ENCODE data around the gene PTPRT.
"Not testable (repeated sequence)": the region's sequence is repeated elsewhere in the genome, so short reads cannot be mapped to it uniquely, and the experiment has no call there.

Gene PTPRT

DNA sequence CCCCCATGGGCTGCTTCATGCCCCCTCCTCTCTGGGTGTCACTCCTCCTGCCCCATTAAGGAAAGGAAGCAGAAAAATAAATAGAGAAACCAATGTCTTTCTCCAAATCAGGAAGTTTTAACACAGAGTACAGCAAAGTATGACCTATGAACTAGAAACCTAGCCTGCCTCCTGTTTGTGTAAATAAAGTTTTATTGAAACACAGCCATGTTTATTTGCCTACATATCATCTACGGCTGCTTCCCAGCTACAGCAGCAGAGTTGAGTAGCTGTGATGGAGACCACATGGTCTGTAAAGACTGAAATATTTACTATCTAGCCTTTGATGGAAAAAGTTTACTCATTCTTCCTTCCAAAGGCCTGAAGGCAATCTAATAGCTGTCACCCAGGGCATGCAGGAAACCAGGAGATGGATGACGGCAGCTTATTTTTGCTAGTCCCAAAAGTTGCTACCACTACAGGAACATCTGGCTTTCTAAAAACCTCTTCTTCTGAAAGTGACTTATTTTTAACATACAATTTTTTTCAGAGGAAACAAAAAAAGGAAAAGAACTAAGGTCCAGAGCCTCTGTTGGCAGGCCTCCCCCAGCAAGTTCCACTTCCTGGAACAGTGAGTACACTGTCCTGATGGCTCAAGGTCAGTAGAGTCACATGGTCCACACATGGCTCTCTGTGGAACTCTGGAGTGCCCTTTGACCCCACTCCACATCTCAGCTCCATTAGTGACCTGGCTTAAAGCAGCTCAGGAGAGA, 287.8 kb downstream of the PTPRT start:
- no peak for DNase-seq

DNA sequence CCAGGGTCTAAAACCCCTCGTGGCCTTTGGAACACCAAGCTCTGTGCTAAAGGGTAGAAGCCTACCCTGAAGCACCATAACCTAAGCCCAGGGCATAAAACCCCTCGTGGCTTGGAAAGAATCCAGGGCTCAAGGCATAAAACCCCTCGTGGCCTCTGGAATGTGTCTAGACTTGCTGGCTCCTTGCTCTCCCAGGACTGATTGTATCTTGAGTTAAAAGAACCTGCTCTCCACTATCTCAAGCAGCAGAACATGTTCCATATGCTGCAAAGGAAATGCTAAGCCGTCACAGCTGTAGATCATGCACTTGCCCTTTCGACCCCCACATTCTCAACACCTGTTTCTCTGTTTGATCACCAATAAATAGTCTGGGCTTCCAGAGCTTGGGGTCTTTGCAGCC, 288.9 kb downstream of the PTPRT start:
- not testable (repeated sequence) for DNase-seq

DNA sequence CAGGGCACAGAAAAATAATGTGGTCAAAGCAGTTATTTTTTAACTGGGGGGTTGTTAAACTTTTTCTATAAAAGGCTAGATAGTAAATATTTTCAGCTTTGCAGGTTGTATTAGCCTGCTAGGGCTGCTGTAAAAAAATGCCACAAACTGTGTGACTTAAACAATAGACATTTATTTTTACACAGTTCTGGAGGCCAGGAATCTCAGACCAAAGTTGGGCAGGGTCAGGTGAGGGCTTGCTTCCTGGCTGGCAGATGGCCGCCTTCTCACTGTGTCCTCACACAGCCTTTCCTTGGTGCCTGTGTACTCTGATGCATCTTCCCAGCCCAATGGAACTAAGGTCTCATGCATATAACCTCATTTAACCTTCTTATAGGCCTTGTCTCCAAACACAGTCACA, 294.7 kb downstream of the PTPRT start:
- no peak for DNase-seq

DNA sequence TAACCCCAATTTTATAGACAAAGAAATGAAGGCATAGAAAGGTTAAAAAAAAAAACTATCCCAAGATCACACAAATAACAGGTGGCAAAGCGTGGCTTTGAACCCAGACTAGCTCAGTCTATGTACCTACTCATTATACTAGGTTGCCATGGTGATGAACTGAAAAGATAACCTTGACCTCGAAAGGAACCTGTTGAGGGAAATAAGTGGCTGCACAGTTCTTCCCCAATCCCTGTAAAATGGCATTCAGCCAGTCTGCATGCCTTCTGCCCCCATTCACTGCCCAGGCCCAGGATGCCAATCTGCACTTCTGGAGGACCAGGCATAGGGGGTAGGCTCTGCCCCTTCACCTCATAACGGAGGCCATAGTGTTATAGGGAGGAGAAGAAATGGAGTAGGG, 295.2 kb downstream of the PTPRT start:
- DNase-seq, result no peak

DNA sequence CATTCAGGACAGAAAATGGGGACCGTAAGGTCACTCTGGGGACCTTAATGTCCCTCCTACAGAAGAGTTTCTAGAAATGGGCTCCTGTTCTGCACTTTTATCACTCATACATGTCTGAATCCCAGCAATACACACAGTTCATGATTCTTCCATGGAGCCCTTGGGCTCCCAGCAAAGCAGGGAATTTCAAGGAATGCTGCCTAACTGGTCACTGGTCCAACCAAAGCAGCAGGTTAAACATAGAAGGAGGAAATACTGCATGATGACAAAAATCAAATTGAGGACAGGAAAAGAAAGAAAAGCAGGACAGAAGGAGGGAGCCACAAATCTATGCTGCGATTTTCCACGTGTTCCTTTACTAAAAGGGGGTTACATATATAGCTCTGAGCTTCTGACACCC, 300.2 kb downstream of the PTPRT start:
- no peak for DNase-seq

DNA sequence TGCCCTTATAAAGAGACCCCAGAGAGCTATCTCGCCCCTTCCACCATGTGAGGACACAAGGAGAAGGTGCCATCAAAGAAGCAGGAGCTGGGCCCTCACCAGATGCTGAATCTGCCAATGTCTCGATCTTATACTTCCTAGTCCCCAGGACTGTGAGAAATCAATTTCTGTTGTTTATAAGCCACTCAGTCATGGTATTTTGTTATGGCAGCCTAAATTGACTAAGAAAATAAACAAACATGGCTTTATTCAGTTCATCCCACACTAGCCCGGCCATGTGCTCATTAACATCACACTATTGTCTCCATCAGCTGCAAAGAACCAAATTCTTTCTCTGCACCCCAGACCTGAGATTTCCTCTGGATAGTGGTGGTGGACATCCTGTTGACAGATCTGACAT, 302.4 kb downstream of the PTPRT start:
- DNase-seq, result no peak

DNA sequence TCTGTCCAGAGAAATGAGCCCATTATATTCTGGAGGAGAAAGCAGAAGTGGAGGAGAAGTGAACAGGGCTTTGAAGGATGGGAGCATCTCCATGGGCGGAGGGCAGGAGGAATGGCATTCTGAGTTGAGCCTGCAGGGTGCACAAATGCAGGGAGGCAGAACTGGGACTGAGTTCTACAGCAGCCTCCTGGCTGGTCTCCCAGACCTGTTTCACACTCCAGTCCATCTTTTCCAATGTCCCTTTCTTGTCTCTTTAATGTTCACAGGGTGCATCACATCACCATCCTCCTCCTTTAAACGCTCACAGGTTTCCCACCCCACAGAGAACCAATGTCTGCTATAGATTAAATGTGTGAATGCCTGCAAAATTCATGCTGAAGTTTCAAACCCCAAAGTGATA, 302.9 kb downstream of the PTPRT start:
- DNase-seq, result no peak

DNA sequence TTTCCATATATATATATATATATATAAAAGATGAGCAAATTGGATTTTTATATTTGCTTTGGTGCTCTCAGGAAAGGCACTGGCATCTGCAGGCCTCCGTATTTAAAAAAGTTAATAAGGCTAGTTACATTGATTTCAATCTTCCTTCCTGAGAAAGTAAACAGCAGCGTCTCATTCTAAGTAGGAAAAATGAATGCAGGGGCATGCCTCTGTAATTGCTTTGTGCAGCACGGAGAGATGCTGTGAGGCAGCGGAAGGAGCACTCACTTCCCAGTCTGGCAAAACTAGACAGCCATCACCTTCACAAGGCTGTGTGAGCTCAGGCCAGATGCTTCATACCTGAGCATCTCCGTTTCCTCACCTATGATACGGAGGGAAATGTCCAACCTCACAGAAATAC, 303.7 kb downstream of the PTPRT start:
- DNase-seq, result no peak

DNA sequence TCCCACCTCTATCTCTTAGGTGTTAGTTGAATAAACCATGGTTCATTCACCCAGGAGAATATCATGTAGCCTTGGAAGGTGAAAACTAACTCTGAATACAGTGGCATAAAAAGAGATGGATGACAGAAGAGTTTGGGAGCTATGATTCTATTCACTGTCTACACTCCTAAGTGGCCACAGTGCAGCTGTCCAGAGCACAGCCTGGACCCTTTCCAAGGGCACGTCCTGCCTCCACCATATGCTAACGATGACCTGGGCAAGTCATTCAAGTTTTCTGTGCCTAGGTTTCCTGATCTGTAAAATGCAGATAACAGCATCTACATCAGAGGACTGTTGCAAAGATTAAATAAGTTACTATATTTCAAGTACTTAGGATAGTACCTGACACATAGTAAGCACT, 314.1 kb downstream of the PTPRT start:
- no peak for DNase-seq

DNA sequence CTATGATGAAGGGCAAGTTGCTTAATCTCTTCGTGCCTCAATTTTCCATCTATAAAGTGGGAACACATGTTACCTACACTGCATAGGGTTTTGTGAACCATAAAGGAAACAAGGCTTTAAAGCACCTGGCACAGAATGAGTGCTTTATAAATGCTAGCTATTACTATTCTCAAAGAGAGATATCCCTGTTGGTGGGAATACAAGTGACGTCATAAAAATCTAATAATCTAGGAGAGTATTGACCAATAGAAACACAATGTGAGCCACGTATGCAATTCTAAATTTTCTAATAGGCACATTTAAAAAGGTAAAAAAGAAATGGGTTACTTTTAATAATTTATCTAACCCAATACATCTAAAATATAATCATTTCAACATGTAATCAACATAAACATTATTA, 316.4 kb downstream of the PTPRT start:
- no peak for DNase-seq

DNA sequence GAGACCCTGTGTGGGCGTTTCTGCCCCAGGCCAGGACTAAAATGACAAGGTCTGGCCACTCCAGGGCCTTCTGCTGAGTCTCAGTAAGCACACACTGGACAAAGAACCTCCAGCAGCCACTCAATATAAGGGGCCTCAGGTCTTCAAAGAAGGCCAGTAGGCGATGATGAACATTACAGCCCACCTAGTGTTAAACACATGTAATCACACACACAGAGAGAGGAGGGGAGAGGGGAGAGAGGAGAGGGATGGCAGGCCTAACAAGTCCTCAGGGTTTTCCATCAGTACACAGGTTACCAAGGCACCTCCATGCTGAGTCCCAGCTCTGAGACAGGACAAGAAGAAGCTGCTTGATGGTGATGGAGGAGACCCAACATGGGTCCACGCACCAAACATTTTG, 325.6 kb downstream of the PTPRT start:
- DNase-seq, result no peak

DNA sequence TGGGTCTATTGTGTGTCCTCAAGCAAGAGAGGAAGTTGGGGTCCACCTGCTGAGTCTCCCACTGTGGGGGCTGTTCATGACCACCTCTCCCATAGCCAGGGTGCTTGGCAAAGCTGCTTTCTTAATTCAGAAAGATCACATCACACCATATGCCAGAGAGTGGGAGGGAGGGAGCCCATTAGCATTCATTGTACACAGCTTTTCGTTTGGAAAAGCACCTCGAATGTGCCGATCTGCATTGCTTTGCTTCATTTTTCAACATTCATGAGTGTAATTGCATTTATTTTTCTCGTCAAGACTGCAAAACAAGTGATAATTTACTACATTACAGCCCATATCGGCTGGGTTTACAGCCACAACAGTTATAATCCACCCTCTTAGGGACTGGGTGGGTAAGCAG, 327.3 kb downstream of the PTPRT start:
- DNase-seq, result no peak

DNA sequence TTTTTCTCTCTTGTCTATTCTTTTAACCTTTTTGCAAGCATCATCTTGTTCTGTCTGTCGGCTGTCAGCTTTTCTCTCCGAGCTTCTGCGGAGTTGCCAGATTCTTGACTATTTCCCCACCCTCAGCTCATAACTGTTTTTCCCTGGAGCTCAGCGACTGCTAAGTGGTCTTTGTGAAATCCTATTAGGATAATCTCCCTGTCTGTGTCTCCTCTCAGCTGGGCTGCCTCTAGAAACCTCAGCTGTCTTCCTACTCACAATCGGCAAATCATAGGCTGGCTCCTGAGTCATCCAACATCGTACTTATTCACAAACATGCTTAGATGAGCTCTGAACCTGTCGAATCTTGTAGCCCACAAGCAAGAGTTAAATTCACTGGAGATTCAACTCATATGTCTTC, 332.3 kb downstream of the PTPRT start:
- DNase-seq, result no peak

DNA sequence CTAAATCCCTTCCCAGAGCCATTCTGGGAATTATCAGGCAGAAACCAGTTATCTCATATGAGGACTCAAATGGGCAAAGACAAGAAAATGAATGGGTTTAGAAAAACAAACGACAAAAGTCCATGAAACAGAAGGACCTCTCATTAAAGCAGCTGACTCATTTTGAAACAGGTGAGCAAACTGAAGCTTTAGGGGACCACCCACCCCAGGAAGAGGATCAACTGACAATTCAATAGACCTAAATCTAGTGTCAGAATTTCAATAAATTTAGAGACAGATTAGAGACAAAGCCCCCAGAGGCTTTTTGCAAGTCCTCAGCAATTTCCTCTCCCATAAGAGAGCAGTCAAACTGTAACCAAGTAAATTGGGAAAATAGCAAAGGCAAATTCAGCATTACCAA, 333.8 kb downstream of the PTPRT start:
- DNase-seq, result peak; percentile 10

DNA sequence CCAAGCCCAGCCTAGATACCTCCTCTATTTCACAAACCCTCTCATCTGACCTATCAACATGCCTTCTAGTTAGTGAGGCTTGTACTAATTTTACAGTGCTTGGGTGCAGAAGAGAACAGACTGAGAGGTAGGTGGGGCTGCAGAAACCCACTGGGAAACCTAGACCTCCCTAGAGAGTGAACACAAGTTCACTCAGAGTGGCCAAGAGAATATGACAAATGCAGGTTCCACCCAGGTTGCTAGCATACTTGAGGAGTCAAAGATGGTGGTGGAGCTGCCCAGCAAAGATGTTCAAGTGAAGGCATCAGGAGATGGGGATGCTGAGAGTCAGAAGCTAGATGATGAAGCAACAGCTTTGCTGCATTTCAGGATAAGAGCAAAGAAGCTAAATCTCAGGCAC, 337.0 kb downstream of the PTPRT start:
- DNase-seq, result no peak

DNA sequence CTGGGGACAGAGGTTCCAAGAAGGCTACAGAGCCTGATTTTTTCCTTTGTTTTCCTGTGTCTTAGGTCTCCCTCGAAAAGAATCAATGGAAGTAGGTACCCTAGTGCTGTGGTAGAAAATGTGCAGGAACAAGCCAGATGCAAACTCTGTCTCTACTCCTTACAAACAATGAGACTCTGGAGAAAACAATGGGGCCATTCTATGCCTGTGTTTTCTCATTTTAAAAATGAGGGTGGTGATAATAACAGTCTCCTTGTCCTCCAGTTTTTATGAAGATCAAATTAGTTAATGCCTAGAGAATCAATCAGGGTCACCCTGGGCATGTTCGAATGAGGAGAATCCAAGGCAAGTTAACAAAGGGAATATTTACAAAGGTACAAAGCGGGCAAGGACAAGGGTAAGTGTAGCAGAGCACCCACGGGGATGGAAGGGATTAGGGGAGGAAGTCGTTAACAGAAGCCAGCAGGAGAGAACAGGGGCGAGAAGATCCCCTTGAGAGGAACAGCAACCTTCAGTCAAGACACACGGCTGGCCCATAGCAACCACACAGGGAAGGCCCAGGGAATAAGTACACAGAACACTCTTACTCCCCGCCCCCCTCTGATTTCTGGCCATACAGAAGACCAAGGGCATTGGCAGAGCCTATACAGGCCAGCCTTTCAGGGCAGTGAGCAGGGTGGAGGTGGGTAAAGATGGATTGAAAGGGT, 342.8 kb downstream of the PTPRT start:
- peak; percentile 41 for DNase-seq

DNA sequence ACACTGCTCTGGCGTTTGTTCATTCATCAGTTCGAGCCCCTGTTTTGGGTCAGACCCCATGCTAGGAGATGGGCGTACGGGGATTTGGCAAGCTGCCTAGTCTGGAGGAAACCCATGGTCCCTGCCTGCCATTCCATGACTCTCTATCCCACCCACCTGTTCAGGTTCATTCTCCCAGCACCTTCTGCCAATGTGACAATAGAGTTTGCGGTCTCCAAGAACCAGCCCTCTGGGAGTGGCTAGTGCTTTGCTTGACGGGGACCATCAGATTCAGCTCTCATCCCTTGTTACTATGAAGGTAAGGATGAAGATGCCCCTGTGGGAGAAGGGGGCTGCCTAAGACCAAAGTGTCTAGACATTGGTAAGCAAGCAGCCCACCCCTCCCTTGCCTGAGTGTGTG, 345.0 kb downstream of the PTPRT start:
- no peak for DNase-seq

DNA sequence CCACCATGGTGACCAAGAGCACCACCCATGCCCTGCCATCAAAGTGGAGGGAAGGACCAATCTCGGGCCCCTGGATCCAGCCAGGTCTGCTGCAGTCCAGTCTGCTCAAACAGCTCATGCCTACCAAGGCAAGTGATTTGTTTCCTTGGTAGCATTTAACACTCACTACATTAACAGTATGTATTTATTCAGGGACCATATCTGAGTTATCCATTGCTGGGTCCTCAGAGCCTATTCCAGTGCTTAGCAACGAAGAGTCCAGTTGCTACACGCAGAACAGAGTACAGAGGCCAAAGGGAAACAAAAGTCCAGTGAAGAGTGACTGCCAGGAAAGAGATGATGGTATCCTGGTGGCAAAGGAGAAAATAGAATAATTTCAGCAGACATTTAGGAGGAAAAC, 352.2 kb downstream of the PTPRT start:
- no peak for DNase-seq

DNA sequence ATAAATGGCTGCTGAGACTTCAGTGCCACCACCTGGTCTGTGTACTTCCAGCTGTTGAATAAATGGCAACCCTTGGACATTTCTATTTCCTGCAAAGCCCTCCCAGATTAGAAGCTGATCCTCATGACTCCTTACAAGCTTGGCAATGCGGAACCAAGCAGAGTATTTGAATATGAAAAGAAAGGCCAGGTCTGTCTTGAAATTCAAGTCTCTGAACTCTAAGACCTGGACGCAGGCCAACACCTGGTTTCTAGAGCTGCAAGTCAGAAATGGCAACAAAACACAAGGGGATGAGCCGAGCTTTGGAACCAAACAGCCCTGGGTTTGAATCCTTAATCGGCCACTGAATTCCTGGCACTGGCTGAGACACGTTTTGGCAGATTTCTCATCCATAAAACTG, 353.4 kb downstream of the PTPRT start:
- no peak for DNase-seq

DNA sequence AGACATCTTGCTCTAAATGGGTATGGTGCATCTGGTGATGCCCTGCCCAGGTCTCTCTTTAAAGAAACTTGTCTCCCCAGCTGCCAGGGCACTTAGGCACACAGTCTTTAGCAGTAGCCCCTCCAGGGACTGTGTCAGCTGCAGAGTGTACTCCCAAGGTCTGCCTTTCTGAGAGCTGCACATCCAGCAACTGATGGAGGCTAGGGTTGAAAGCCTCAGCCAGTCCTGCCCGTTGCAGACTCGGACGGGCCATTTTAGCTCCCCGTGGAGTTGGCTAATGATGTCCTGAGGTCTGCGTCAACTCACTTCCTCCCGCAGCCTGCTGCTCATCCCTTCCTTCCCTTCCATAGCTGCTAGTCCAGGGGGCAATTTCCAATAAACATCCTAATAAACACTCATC, 381.8 kb downstream of the PTPRT start:
- DNase-seq, result no peak

DNA sequence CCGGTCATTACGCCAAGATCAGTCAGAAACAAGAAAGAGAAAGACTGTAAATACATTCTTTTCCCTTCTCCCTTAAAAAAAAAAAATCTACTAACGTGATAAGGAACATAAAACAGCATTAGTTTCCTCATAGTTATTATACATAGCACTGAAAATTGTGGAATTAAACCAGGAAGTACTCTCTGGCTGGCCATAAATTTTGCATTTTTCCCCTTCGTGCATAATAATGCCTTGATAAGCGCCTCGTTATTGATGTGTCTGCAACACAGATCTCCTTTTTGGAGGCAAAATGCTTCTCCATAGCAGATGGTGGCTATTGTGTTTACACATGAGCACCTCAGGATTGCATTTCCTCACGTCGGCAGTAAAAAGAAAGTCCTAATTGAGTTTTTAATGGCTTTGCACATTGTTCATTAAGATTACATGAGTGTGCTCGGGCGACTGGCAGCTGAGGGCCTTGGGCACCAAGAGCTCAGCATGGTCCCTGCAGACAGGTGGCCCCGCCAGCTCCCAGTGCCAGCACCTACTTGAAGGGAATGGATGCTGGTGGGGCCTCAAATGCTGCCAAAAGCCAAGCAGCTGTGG, 394.5 kb downstream of the PTPRT start:
- DNase-seq, result peak; percentile 37

DNA sequence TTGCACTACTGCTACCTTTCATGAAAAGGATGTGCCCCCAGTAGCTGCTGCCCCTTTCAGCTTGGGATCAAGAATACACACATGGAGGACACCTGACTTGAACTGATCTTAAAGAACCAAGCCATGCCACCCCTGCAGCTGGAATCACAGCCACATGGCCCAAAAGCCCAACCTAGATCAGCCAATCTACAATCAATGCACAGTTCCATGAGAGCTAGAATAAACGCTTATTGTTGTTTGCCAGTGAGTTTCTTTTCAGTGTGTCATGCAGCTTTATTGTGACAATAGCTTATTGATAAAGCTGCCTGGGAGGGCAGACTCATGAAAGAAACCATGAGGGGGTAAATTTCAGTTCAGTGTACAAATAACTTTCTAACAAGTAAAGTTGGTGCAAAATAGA, 397.7 kb downstream of the PTPRT start:
- DNase-seq, result no peak

DNA sequence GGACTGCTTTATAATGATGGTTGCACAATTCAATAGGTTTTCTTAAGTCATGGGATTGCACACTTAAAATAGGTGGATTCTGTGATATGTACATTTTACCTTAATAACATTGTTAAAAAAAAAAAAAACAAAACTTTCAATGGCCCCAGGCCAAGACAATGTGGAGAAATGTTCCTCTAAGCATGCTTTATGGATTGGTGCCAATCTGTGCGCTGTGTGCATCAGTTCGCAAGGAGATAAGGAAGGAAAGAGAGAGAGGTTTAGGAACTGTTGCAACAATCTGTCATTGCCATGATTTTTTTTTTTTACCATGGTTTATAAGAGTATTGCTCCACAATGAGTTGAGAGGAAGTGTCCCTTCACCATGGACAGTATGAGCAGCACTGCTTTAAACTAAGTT, 399.6 kb downstream of the PTPRT start:
- no peak for DNase-seq

DNA sequence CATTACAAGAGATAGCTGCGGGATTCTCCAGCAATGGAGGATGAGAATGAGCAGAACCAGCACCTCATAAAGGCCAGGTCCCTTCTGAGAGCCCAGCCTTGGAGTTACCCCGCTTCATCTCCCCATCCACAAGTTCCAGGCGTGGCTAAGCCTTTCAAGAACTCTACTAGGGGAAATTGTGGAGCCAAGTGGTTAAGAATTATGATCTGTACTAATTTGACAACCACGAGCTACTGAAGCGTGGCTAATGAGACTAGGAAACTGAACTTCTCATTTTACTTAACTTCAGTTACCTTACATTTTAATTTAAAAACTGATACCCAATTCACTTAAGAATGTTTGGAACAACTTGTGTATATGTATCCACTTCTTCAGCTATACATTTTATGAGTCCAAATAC, 401.0 kb downstream of the PTPRT start:
- DNase-seq, result no peak

DNA sequence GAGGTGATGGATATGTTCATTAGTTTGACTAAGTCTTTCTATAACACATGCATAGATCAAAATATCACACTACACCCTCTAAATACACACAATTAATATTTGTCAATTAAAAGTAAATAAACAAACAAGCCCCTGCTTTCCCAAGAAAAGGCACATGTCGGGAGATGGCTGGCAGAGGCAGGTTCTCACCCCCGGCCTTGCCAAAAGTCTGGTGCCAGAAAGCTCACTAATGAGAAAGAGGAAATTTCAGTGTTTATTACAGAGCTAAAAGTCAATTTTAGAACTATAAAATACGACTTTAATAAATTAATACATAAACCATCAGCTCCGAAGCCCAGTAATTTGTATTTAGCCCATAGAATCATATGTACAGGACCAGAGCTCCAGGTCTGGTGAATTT, 404.7 kb downstream of the PTPRT start:
- no peak for DNase-seq

Data from NCI-H748 treated with DMSO at 0.1 percent for 48 hours (cell line).